AG08395 (cell line): ENCODE data around the gene ATG10.
A peak's percentile ranks its signal among the peaks of the same experiment; 100 is the strongest.
"Not testable (repeated sequence)": the region's sequence is repeated elsewhere in the genome, so short reads cannot be mapped to it uniquely, and the experiment has no call there.

Experiments
- DNase-seq: peaks from one replicate; pipeline ENCODE4 v3.0.0; 2012; ENCODE audit warnings: mixed read lengths, low spot score

ATG10 gene

DNA sequence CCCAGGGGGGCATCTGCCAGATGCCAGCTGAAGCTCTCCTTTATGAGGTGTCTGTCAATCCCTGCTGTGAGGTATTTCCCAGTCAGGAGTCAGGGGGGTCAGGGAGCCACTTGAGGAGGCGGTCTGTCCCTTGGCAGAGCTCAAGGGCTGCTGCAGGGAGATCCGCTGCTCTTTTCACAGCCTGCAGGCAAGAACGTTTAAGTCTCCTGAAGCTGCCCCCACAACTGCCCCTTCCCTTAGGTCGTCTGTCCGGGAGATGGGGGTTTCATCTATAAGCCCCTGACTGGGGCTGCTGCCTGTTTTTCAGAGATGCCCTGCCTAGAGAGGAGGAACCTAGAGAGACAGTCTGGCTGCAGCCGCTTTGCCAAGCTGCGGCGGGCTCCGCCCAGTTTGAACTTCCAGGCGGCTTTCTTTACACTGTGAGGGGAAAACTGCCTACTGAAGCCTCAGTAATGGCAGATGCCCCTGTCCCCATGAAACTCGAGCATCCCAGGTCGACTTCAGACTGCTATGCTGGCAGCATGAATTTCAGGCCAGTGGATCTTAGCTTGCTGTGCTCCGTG is 158.0 kb downstream of the ATG10 start:
- DNase-seq, result no peak

DNA sequence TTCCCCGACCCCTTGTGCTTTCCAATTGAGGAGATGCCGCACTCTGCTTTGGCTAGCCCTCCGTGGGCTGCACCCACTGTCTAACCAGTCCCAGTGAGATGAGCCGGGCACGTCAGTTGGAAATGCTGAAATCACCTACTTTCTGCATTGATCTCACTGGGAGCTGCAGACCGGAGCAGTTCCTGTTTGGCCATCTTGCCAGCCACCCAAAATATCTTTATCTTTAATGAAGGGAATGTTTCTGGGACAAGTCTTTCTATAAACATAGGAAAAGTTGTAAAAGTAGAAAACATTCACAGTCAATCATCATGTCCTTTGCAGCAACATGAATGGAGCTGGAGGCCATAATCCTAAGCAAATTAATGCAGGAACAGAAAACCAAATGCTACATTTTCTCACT is 158.8 kb downstream of the ATG10 start:
- no peak for DNase-seq

DNA sequence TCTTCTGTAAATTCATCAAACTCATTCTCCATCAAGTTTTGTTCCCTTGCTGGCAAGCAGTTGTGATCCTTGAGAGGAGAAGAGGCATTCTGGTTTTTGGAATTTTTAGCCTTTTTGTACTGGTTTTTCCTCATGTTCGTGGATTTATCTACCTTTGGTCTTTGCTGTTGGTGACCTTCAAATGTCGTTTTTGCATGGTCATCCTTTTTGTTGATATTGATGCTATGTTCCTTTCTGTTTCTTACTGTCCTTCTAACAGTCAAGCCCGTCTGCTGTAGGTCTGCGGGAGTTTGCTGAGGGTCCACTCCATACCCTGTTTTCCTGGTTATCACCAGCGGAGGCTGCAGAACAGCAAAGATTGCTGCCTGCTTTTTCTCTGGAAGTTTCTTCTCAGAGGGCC is 165.4 kb downstream of the ATG10 start:
- DNase-seq, result no peak

DNA sequence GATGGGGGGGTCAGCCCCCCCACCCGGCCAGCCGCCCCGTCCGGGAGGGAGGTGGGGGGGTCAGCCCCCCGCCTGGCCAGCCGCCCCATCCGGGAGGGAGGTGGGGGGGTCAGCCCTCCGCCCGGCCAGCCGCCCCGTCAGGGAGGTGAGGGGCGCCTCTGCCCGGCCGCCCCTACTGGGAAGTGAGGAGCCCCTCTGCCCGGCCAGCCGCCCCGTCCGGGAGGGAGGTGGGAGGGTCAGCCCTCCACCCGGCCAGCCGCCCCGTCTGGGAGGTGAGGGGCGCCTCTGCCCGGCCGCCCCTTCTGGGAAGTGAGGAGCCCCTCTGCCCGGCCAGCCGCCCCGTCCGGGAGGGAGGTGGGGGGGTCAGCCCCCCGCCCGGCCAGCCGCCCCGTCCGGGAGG is 168.0 kb downstream of the ATG10 start:
- not testable (repeated sequence) for DNase-seq

DNA sequence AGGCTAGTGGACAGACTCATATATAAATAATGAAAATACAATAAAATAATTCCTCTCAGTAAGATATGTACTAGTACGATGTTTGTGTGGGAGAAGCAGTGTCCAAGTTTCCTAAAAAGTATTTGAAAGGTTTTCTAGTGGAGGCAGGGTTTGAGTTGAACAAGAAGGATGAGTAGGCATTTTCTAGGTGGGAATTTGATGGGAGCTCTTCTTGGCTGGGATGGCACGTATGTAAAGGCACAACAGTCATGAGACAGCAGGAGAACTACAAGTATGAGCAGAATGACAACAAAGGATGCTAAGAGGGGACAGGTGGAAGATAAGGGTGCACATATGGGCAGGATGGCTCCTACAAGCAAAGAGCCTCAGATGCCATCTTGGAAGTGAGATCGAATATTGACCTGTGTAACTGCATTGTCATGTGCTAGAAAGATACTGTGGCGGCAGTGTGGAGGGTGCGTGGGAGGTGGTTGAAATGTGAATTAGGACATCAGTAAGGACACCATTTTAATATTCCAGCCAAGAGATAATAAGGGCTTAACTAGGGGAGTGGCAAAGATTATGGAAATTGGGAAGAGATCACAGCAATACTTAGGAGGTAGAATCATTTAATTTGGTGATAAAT is 170.5 kb downstream of the ATG10 start:
- DNase-seq, result no peak

DNA sequence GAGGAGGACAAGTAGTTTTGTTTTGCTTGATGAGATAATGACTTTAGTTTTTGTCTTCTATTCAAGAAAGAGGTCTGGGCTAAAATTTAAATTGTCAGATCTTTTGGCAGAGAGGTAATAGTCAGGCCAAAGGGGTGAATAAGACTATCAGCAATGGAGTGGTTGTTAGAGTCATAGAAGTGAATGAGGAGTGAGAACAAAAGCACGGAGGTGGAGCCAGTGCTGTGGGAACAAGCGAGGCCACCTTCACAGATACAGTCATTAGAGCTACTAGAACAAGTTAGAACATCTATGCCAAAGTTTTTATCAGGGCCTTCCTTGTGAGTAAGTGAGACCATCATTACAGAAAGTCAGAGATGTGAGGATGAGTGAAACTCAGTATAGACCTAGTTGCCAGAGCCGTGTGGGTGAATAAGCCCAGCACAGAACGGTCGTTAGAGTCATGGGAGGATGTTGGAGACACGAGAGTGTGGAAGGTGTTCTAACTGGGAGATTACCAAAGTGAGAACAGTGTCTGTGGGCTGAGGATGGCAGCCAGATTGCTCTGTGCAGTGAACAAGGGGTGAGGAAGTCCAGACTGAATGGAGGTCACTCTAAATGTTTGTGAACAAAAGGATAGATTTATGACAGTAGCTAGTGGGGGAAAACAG is 171.2 kb downstream of the ATG10 start:
- no peak for DNase-seq

DNA sequence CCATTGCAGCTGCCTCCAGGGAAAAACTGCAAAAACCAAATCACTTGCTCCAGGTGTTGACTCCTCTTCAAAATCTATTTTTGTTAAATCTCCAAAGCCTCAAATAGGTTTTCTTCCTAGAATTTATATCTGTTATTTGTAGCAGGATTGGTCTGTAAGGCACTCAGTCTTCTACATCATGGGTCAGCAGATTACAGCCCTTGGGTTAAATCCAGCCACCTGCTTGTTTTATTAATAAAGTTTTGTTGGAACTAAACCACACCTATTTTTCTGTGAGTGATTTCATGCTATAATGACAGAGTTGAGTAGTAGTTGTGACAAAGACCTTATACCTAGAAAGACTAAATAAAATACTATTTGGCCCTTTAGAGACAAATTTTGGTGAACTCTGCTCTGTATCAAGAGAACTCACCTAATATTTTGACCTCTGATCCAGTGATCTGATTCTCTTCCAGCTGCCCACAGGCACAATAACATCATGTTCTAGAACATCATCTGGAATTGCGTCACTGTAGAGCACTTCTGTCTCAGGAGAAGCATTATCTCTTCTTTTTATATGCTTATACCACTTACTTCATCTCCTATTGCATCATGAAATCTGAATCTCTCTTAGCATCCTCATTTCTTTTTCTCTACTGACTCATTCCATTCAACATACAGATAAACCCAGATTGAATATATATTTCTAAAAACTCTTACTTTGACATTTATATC is 176.2 kb downstream of the ATG10 start:
- peak; percentile 15 for DNase-seq

DNA sequence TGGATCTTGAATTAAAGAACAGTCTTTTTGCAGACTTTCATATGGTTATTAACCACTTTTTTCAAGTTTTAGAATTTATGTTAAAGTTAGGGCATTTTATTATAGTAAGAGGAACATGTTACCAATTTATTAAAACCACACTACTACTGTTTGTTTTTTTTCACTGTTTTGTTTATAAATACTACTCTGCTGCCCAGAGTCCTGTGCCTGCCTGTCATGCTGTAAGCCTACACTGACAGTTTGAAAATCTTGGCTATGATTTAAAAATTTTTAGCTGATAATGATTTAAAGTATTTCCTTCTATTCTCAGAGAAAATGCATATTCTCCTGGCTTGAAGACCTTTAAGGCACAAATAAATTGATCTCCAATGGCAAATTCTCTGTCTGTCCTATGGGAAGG is 177.6 kb downstream of the ATG10 start:
- DNase-seq, result no peak

DNA sequence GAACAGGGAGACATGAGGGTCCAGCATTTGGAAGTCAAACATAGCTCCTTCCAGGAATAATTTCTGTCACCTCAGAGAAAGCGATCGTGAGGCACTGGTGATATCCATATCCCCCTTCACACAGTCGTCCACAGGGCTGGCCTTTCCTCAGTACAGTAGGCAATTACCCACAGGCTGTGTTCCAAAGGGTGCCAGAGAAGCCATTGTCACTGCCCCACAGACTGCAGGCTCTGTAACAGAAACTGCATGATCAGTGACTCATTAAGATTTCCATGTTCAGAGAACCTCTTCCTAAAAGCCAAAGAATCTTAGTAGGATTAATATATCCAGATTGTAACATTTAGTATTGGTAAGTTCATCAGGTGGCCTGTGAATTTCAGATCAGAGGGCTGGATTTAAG is 178.7 kb downstream of the ATG10 start:
- DNase-seq, result peak; percentile 19

DNA sequence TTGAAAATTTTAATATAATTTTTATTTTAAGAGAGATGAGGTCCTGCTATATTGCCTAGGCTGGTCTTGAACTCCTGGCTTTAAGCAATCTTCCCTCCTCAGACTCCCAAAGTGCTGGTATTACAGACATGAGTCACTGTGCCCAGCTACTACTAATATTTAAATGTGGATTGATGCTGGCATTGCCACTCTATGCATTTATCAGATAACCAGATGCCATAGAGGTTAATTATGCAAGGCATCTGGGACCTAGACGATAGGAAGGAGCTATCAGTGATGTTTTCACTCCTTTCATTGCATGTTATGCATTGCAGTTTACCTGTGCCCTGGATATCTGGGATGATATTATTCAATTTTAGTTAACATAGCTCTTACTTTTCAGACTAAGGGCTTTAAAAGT is 179.4 kb downstream of the ATG10 start:
- no peak for DNase-seq

DNA sequence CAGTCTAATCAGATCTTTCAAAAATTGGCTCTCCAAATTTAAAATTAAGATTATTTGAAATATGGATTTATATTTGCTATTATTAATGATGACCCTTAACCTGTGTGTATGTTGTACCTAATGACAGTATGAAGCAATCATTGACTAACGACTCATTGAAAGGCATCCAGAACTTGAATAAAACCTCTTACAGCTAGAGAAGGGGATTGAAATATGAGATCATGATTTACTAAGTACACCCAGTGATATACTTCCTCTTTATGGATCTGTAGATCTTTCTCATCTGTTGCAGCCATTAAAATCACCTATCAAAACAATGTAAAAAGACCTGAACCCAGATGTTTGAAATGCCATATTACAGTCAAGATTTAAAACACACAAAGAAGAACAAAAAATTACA is 179.8 kb downstream of the ATG10 start:
- no peak for DNase-seq

DNA sequence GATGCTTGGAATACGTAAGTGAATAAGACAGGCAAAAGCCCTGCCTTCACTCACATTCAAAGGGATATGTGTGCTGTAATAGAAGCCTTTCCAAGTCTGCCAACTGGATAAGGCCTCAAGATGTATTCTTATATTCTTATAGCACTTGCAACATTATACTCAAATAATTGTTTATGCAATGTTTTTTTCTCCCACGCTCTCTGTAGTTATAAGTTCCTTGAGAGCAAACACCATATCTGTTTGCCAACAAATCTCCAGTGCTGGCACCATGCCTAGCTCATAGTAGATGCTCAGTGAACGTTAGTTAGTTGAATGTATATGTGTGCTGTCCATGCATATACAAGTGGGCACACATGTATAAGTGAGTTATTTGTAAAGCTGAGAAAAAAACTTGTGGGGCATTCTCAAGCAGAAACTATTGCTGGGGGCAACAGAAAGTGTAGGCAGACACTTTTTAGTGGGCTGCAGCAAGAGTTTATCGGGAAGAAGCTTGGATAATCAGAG is 181.2 kb downstream of the ATG10 start:
- DNase-seq, result no peak

DNA sequence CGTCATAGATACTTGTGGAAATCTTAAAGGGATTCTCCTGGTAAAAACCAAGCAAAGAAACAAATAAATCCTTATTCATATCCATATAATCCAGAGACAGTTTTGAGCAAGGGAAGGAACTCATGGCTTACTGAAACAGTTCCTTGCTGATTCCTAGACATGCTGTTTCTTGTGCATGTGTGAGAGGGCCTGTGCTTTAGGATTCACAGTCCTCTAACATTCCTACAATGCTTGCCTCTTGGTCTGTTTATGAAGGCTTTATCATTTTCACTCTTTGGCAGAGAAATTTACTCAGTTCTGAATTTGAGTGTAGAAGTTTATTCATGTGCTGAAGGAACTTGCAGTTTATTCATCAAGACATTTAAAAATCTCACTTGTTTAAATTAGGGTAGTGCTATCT is 183.0 kb downstream of the ATG10 start:
- no peak for DNase-seq

DNA sequence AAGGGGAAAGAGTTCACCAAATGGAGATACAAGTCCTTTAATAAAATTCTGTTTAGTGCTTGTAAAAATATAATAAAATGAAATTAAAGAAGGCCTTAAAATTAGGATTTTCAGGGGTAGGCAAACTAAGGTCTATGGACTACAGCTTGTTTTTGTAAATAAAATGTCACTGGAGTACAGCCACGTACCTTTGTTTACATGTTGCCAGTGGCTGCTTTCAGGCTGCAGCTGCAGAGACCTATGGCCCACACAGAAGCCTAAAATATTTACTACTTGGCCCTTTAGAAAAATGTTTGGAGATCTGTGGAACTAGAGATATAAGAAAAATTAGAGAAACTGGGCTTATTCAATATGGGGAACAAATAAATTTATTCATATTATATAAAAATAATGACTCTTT is 183.5 kb downstream of the ATG10 start:
- no peak for DNase-seq

DNA sequence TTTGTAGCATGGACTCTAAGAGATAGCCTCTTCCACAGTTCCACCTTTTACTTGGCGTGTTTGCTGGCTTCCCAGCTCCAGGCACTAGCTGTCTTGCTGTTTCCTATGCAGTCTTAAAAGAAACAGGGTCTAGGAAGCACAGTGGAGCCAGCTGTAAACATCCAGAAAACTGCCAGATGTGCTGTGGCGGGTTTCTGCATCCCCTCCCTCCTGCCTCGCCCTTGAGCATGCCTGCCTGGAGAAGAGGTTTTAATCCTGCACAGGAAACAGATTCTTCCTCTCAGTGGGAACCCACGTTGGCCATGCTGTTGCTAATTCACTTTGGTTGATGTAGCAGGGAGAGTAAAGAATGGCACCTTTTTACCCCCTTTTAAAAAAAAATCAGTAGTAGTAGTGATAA is 185.1 kb downstream of the ATG10 start:
- no peak for DNase-seq

DNA sequence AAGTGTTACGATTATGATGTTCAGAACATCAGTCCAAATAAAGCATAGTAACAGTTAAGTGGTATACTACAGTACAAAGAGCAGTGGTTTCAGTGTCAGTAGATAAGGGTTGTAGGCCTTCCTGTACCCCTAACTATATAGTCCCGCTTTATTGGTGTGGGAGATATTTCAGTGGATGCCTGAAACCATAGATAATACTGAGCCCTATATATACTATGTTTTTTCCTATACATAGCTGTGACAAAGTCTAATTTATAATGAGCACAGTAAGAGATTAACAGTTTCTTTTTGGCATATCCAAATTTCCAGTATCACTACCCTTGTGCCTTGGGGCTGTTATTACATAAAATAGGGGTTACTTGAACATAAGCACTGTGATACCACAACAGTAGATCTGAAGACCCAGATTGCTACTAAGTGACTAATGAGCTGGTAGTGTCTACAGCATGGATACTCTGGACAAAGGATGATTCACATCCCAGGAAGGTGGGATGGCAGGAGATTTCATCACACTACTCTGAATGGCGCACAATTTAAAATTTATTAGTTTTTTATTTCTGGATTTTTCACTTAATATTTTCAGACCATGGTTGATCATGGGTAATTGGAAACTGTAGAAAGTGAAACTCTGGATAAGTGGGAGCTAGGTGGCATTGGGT is 187.1 kb downstream of the ATG10 start:
- DNase-seq, result peak; percentile 28

DNA sequence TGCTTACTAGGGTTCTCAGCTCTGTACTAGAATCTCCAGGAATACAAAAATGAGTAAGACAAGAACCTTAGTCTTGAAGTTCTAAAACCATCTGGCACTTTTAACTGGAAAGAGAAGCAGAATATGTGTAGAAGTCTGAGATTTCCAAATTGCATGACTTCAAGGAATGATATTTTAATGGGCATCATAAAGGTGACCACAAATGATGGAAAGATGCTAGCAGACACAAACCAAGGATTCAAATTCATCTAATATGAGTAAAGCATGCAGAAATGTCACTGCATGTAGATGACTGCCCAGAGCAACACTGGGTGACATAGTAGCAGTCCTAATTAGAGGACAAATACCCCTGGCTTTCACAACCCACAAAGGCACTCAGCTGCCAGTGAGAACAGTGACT is 189.1 kb downstream of the ATG10 start:
- DNase-seq, result peak; percentile 41

DNA sequence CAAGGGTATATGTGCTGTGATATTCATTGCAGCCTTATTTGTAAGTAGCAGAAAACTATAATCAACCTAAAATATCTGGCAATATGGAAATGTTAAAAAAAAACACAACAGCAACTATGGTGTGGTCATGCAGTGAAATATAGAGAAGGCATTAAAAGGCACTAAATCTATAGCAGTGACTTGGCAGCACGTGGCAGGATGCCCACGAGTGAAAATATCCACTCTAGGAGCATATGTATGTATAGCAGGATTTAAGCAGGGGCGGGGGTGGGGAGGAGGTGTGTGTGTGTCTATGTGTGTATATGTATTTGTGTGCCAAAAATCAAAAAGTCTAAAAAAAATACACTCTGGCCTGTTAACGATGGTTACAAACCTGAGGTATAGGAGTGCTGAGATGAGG is 190.8 kb downstream of the ATG10 start:
- no peak for DNase-seq

DNA sequence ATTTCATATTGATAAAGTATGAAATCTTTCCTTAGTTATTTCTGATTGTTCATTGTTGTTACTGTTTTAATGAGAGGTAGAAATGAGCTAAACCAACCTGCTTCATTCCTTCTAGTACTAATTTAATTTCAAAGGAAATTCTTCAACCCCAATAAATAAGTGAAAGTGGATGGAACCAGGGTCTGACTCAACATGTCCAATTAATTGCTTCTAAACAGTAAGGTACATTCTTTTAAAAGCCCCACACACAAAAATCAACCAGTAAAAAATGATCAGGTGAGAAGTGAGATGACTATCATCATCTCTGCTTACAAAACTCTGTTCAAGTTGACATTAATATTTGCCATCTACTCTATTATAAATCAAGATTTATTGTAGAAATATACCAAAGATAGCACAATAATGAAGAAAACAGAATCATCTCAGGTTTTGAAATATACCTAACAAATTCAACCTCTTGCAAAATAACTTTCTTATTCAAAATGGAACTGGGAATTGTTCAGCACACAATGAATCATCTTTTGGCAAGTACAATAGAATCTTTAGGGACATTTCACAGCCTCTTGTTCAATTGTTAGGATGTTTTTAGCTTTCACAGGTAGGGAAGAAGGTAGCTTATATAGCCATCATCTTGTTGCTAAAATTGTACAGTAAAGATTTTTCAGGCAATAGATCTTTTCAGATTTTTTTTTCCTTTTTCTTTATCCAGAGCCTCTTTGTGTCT is 191.8 kb downstream of the ATG10 start:
- no peak for DNase-seq

DNA sequence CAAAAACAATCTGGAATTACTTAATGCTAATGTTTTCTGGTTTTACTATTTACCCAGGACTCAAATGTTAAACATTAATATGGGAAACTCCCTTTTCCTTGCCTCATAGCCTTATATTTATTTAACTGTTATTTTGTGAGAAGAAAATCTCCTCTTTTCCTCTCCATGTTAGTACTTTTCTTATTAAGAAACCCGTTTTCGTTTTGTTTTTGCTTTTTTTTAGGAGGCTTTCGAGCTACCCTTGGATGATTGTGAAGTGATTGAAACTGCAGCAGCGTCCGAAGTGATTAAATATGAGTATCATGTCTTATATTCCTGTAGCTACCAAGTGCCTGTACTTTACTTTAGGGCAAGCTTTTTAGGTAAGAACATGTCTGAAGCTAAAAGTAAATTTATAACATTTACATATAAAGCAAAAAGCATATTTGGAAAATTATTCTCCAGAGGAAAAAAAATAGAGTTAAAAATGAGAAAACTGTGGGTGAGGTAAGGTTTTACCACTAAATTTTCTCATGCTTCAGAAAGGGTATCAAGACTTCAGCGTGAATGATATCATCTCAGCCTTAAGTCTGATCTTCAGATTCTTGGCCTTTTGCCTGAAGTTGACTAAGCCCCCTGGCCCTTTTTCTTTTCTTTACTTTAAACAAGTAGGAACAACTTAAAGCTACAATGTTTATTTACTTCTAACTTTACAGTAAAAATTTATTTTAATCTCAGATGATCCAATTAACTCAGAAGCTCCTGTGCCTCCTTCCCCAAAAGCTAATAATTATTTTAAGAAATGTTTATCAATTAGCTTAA is 192.6 kb downstream of the ATG10 start:
- DNase-seq, result no peak
